Mucosa of gallbladder (tissue), 1 donor: ENCODE data around the gene EXOC6B. TPM values are rescaled to one million over a fixed set of nuclear protein-coding genes. Genes with fewer than 3 reads are reported as not detected.
"Not testable (repeated sequence)": the region's sequence is repeated elsewhere in the genome, so short reads cannot be mapped to it uniquely, and the experiment has no call there.

Experiments
- DNase-seq: peaks from one replicate; pipeline ENCODE4 v3.0.0-alpha.2; 2020; ENCODE audit warnings: low spot score
- total RNA-seq: library from RNA; stranded (reverse); gene quantifications from one replicate; pipeline ENCODE4 v1.2.1, GENCODE V29; 2021
- donor health status: DM: no; HTN: no; CAD: no.

EXOC6B gene
- total RNA-seq, 1 donor from 2014 or later, result 37.1 TPM

GRCh38 chr2:72607189-72607588 lies 218.6 kb downstream of the EXOC6B start:
- DNase-seq, result no peak

- DNase-seq, result no peak
Observed at GRCh38 chr2:72605836-72606442, 219.9 kb downstream of the EXOC6B start.

- no peak for DNase-seq
Observed at GRCh38 chr2:72604468-72604867, 221.4 kb downstream of the EXOC6B start.

GRCh38 chr2:72603481-72603880 lies 222.4 kb downstream of the EXOC6B start:
- no peak for DNase-seq

- DNase-seq, result no peak
Observed at GRCh38 chr2:72602711-72603110, 223.1 kb downstream of the EXOC6B start.

GRCh38 chr2:72602095-72602494 lies 223.7 kb downstream of the EXOC6B start:
- DNase-seq, result no peak

- not testable (repeated sequence) for DNase-seq
Observed at GRCh38 chr2:72583836-72584235, 242.0 kb downstream of the EXOC6B start.

GRCh38 chr2:72583376-72583775 lies 242.5 kb downstream of the EXOC6B start:
- no peak for DNase-seq

- no peak for DNase-seq
Observed at GRCh38 chr2:72581560-72582181, 244.2 kb downstream of the EXOC6B start.

GRCh38 chr2:72579591-72580180 lies 246.1 kb downstream of the EXOC6B start:
- no peak for DNase-seq

GRCh38 chr2:72576861-72577260 lies 249.0 kb downstream of the EXOC6B start:
- DNase-seq, result no peak

GRCh38 chr2:72576459-72576858 lies 249.4 kb downstream of the EXOC6B start:
- no peak for DNase-seq

GRCh38 chr2:72574886-72575285 lies 250.9 kb downstream of the EXOC6B start:
- no peak for DNase-seq

- no peak for DNase-seq
Observed at GRCh38 chr2:72573232-72573631, 252.6 kb downstream of the EXOC6B start.

- DNase-seq, result no peak
Observed at GRCh38 chr2:72572501-72572900, 253.3 kb downstream of the EXOC6B start.

- DNase-seq, result no peak
Observed at GRCh38 chr2:72570413-72570812, 255.4 kb downstream of the EXOC6B start.

- DNase-seq, result no peak
Observed at GRCh38 chr2:72562451-72563153, 263.2 kb downstream of the EXOC6B start.

GRCh38 chr2:72561621-72562318 lies 264.1 kb downstream of the EXOC6B start:
- DNase-seq, result no peak

GRCh38 chr2:72555943-72556342 lies 269.9 kb downstream of the EXOC6B start:
- DNase-seq, result no peak

GRCh38 chr2:72555363-72555762 lies 270.5 kb downstream of the EXOC6B start:
- not testable (repeated sequence) for DNase-seq

- not testable (repeated sequence) for DNase-seq
Observed at GRCh38 chr2:72554910-72555309, 270.9 kb downstream of the EXOC6B start.

GRCh38 chr2:72554381-72554780 lies 271.5 kb downstream of the EXOC6B start:
- DNase-seq, result no peak
